Mesothelial cell of epicardium (in vitro differentiated cells): Measurements from ENCODE around the gene MAN1B1. TPM values are rescaled to one million over a fixed set of nuclear protein-coding genes. Genes with fewer than 3 reads are reported as not detected.
"Not testable (repeated sequence)": the region's sequence is repeated elsewhere in the genome, so short reads cannot be mapped to it uniquely, and the experiment has no call there.

Experiments
- DNase-seq, 2 experiments: peaks; one replicate each; pipeline ENCODE4 v3.0.0; 2021; ENCODE audit warnings: low spot score in 2 of 2; ENCODE audit not compliant: unreplicated experiment in 2 of 2
- H3K27ac Mint-ChIP-seq: 2 replicates; pipeline ENCODE4 v1.8.0; 2021; ENCODE audit warnings: mixed read lengths
- H3K27me3 Mint-ChIP-seq: 2 replicates; pipeline ENCODE4 v1.8.0; 2021; ENCODE audit warnings: low read depth, mixed read lengths
- H3K36me3 Mint-ChIP-seq: 2 replicates; pipeline ENCODE4 v1.8.0; 2021; ENCODE audit warnings: mixed read lengths
- H3K4me1 Mint-ChIP-seq: 2 replicates; pipeline ENCODE4 v1.8.0; 2021; ENCODE audit warnings: mixed read lengths
- H3K4me3 Mint-ChIP-seq: 2 replicates; pipeline ENCODE4 v1.8.0; 2021; ENCODE audit warnings: mild to moderate bottlenecking, moderate library complexity, mixed read lengths
- H3K9me3 Mint-ChIP-seq: 2 replicates; pipeline ENCODE4 v1.8.0; 2021; ENCODE audit warnings: mixed read lengths
- CTCF ChIP-seq: fragments of 200-600 bp; sonication (generic); IDR thresholded peaks from one replicate; pipeline ENCODE4 v1.5.0; 2021; ENCODE audit warnings: antibody characterized with exemption; ENCODE audit not compliant: unreplicated experiment
- total RNA-seq: library from RNA; stranded (reverse); gene quantifications from 3 replicates; pipeline ENCODE4 v1.2.1, GENCODE V29; 2021

MAN1B1 gene
- total RNA-seq, 1 donor from 2014 or later = 65.1 TPM

- Mint-ChIP-seq H3K27ac (peak overlapping the region; percentile 89), H3K4me3 (peak overlapping the region; percentile 17), H3K36me3 (no peaks in the 10 kb centered on the region), H3K4me1 (peaks cover 14% of the 10 kb centered on the region), H3K27me3 (no peaks in the 10 kb centered on the region), H3K9me3 (no peaks in the 10 kb centered on the region)
- no peak for DNase-seq
- TF ChIP-seq CTCF = no peak
Observed at GRCh38 chr9:137116027-137116507, 29.3 kb downstream of the MAN1B1 start.

- H3K4me3 Mint-ChIP-seq = peak overlapping the region; percentile 8
- no peak for DNase-seq
- peaks cover 14% of the 10 kb centered on the region for H3K4me1 Mint-ChIP-seq
- no peaks in the 10 kb centered on the region for H3K27me3 Mint-ChIP-seq
- H3K9me3 Mint-ChIP-seq = no peaks in the 10 kb centered on the region
- H3K27ac Mint-ChIP-seq = peak overlapping the region; percentile 89
- H3K36me3 Mint-ChIP-seq = no peaks in the 10 kb centered on the region
- no peak for TF ChIP-seq CTCF
Observed at GRCh38 chr9:137116728-137117127, 29.9 kb downstream of the MAN1B1 start.

GRCh38 chr9:137117269-137117731 is 30.5 kb downstream of the MAN1B1 start:
- DNase-seq = no peak
- peaks cover 16% of the 10 kb centered on the region for H3K4me1 Mint-ChIP-seq

GRCh38 chr9:137118092-137118603 is 31.4 kb downstream of the MAN1B1 start:
- H3K4me3 Mint-ChIP-seq, H3K27me3 Mint-ChIP-seq, H3K27ac Mint-ChIP-seq, H3K36me3 Mint-ChIP-seq, H3K9me3 Mint-ChIP-seq, DNase-seq: not testable (repeated sequence)
- H3K4me1 Mint-ChIP-seq = peaks cover 16% of the 10 kb centered on the region

More at GRCh38 chr9:137117269-137117731, 30.5 kb downstream of the MAN1B1 start:
- no peaks in the 10 kb centered on the region for H3K36me3 Mint-ChIP-seq
- H3K27me3 Mint-ChIP-seq = no peaks in the 10 kb centered on the region
- no peak overlapping the region for H3K4me3 Mint-ChIP-seq
- no peaks in the 10 kb centered on the region for H3K9me3 Mint-ChIP-seq
- TF ChIP-seq CTCF = no peak
- H3K27ac Mint-ChIP-seq = peak overlapping the region; percentile 89

- not testable (repeated sequence) for H3K27ac Mint-ChIP-seq, H3K36me3 Mint-ChIP-seq, H3K27me3 Mint-ChIP-seq, H3K9me3 Mint-ChIP-seq, DNase-seq, H3K4me1 Mint-ChIP-seq, H3K4me3 Mint-ChIP-seq
Observed at GRCh38 chr9:137121927-137122795, 35.4 kb downstream of the MAN1B1 start.

- H3K27me3 Mint-ChIP-seq, H3K9me3 Mint-ChIP-seq, H3K36me3 Mint-ChIP-seq, H3K4me3 Mint-ChIP-seq, DNase-seq, H3K27ac Mint-ChIP-seq: not testable (repeated sequence)
- H3K4me1 Mint-ChIP-seq = peaks cover 12% of the 10 kb centered on the region
Observed at GRCh38 chr9:137122796-137123467, 36.1 kb downstream of the MAN1B1 start.

GRCh38 chr9:137123468-137123837 is 36.7 kb downstream of the MAN1B1 start:
- no peak overlapping the region for H3K4me3 Mint-ChIP-seq
- no peaks in the 10 kb centered on the region for H3K9me3 Mint-ChIP-seq
- no peaks in the 10 kb centered on the region for H3K27me3 Mint-ChIP-seq
- no peak for TF ChIP-seq CTCF
- peaks cover 17% of the 10 kb centered on the region for H3K4me1 Mint-ChIP-seq
- no peak overlapping the region for H3K27ac Mint-ChIP-seq
- peaks cover 2% of the 10 kb centered on the region for H3K36me3 Mint-ChIP-seq
- no peak for DNase-seq

GRCh38 chr9:137123952-137124462 is 37.2 kb downstream of the MAN1B1 start:
- H3K4me3 Mint-ChIP-seq, H3K27me3 Mint-ChIP-seq, H3K27ac Mint-ChIP-seq, H3K9me3 Mint-ChIP-seq, H3K36me3 Mint-ChIP-seq, DNase-seq: not testable (repeated sequence)
- peaks cover 23% of the 10 kb centered on the region for H3K4me1 Mint-ChIP-seq
